Effector memory CD8-positive, alpha-beta T cell (primary cell): ENCODE data around the gene GALNT10.

Source experiments
- ATAC-seq: fragments of 150-1000 bp; cut with Tn5 transposase; replicated peaks from 2 replicates; pipeline ENCODE4 v1.10.0; 2021; ENCODE audit warnings: mild to moderate bottlenecking, moderate library complexity
- DNase-seq, 3 experiments: peaks; one replicate each; pipeline ENCODE4 v3.0.0; 2021
- H3K27ac Mint-ChIP-seq, 2 donors: one replicate each; pipeline ENCODE4 v1.8.0; 2022; ENCODE audit warnings: mild to moderate bottlenecking in 2 of 2, mixed read lengths in 2 of 2, moderate library complexity in 2 of 2
- H3K27me3 Mint-ChIP-seq, 2 donors: one replicate each; pipeline ENCODE4 v1.8.0; 2022; ENCODE audit warnings: mixed read lengths in 2 of 2
- H3K36me3 Mint-ChIP-seq: one replicate; pipeline ENCODE4 v1.8.0; 2022; ENCODE audit warnings: mild to moderate bottlenecking, moderate library complexity, mixed read lengths; ENCODE audit not compliant: insufficient read depth
- H3K4me1 Mint-ChIP-seq, 2 donors: one replicate each; pipeline ENCODE4 v1.8.0; 2022; ENCODE audit warnings: low read depth in 2 of 2, mixed read lengths in 2 of 2
- H3K4me3 Mint-ChIP-seq, 2 donors: one replicate each; pipeline ENCODE4 v1.8.0; 2022; ENCODE audit warnings: mild to moderate bottlenecking in 2 of 2, mixed read lengths in 2 of 2, moderate library complexity in 2 of 2
- H3K9me3 Mint-ChIP-seq, 2 donors: one replicate each; pipeline ENCODE4 v1.8.0; 2022; ENCODE audit warnings: mixed read lengths in 2 of 2

GALNT10 gene

GRCh38 chr5:154273963-154274827 is 83.7 kb downstream of the GALNT10 start:
- no peak for DNase-seq
- Mint-ChIP-seq H3K9me3 (no peaks in the 10 kb centered on the region), H3K27ac (peak overlapping the region; percentile 83 to 86), H3K27me3 (no peaks in the 10 kb centered on the region), H3K36me3 (peaks cover 3% of the 10 kb centered on the region), H3K4me3 (no peak overlapping the region), H3K4me1 (peaks cover 50 to 56% of the 10 kb centered on the region in 2 donors)
- ATAC-seq, result no peak

GRCh38 chr5:154274828-154275185 is 84.3 kb downstream of the GALNT10 start:
- no peak for ATAC-seq
- no peaks in the 10 kb centered on the region for H3K9me3 Mint-ChIP-seq
- peaks cover 46 to 55% of the 10 kb centered on the region in 2 donors for H3K4me1 Mint-ChIP-seq
- H3K27ac Mint-ChIP-seq, result no peak overlapping the region
- no peaks in the 10 kb centered on the region for H3K36me3 Mint-ChIP-seq
- no peak overlapping the region for H3K4me3 Mint-ChIP-seq
- no peaks in the 10 kb centered on the region for H3K27me3 Mint-ChIP-seq
- DNase-seq, result no peak

- Mint-ChIP-seq H3K27ac (no peak overlapping the region), H3K36me3 (no peaks in the 10 kb centered on the region)
Observed at GRCh38 chr5:154275566-154275965, 85.0 kb downstream of the GALNT10 start.

GRCh38 chr5:154276261-154276972 is 85.9 kb downstream of the GALNT10 start:
- Mint-ChIP-seq H3K4me3 (no peak overlapping the region), H3K27ac (peak overlapping the region in 1 of 2 donors; percentile 38), H3K36me3 (no peaks in the 10 kb centered on the region), H3K9me3 (no peaks in the 10 kb centered on the region), H3K27me3 (no peaks in the 10 kb centered on the region), H3K4me1 (peaks cover 45 to 48% of the 10 kb centered on the region in 2 donors)
- DNase-seq (no peak), ATAC-seq (no peak)

More at GRCh38 chr5:154275566-154275965, 85.0 kb downstream of the GALNT10 start:
- peaks cover 46 to 50% of the 10 kb centered on the region in 2 donors for H3K4me1 Mint-ChIP-seq
- DNase-seq (no peak), ATAC-seq (no peak)
- no peaks in the 10 kb centered on the region for H3K9me3 Mint-ChIP-seq
- no peak overlapping the region for H3K4me3 Mint-ChIP-seq
- no peaks in the 10 kb centered on the region for H3K27me3 Mint-ChIP-seq

- Mint-ChIP-seq H3K4me3 (no peak overlapping the region), H3K27me3 (no peaks in the 10 kb centered on the region), H3K4me1 (peaks cover 40 to 48% of the 10 kb centered on the region in 2 donors), H3K9me3 (no peaks in the 10 kb centered on the region), H3K36me3 (no peaks in the 10 kb centered on the region), H3K27ac (peak overlapping the region in 1 of 2 donors; percentile 38)
- DNase-seq (no peak), ATAC-seq (no peak)
Observed at GRCh38 chr5:154276973-154277331, 86.4 kb downstream of the GALNT10 start.

GRCh38 chr5:154277499-154277898 is 87.0 kb downstream of the GALNT10 start:
- DNase-seq (no peak), ATAC-seq (no peak)
- Mint-ChIP-seq H3K4me3 (no peak overlapping the region), H3K9me3 (no peaks in the 10 kb centered on the region), H3K27ac (peak overlapping the region in 1 of 2 donors; percentile 38), H3K36me3 (no peaks in the 10 kb centered on the region), H3K27me3 (no peaks in the 10 kb centered on the region), H3K4me1 (peaks cover 35 to 46% of the 10 kb centered on the region in 2 donors)

- H3K9me3 Mint-ChIP-seq, result no peaks in the 10 kb centered on the region
- H3K4me1 Mint-ChIP-seq, result peaks cover 28 to 40% of the 10 kb centered on the region in 2 donors
- ATAC-seq (no peak), DNase-seq (no peak)
- no peaks in the 10 kb centered on the region for H3K27me3 Mint-ChIP-seq
- no peaks in the 10 kb centered on the region for H3K36me3 Mint-ChIP-seq
- H3K4me3 Mint-ChIP-seq, result no peak overlapping the region
- H3K27ac Mint-ChIP-seq, result no peak overlapping the region
Observed at GRCh38 chr5:154278186-154278585, 87.7 kb downstream of the GALNT10 start.

- ATAC-seq (no peak), DNase-seq (no peak)
- Mint-ChIP-seq H3K27ac (no peak overlapping the region), H3K27me3 (no peaks in the 10 kb centered on the region), H3K4me1 (peaks cover 22 to 34% of the 10 kb centered on the region in 2 donors), H3K9me3 (no peaks in the 10 kb centered on the region), H3K4me3 (no peak overlapping the region), H3K36me3 (peaks cover 3% of the 10 kb centered on the region)
Observed at GRCh38 chr5:154278908-154279307, 88.4 kb downstream of the GALNT10 start.

- no peaks in the 10 kb centered on the region for H3K27me3 Mint-ChIP-seq
- DNase-seq (no peak), ATAC-seq (no peak)
- H3K36me3 Mint-ChIP-seq, result peaks cover 5% of the 10 kb centered on the region
- H3K9me3 Mint-ChIP-seq, result no peaks in the 10 kb centered on the region
- no peak overlapping the region for H3K27ac Mint-ChIP-seq
- peaks cover 29 to 31% of the 10 kb centered on the region in 2 donors for H3K4me1 Mint-ChIP-seq
- H3K4me3 Mint-ChIP-seq, result no peak overlapping the region
Observed at GRCh38 chr5:154284433-154284832, 93.9 kb downstream of the GALNT10 start.

- Mint-ChIP-seq H3K27me3 (no peaks in the 10 kb centered on the region), H3K36me3 (peaks cover 5% of the 10 kb centered on the region), H3K4me3 (no peak overlapping the region), H3K4me1 (peaks cover 31 to 32% of the 10 kb centered on the region in 2 donors), H3K9me3 (no peaks in the 10 kb centered on the region), H3K27ac (peak overlapping the region in 1 of 2 donors; percentile 47)
- DNase-seq (no peak), ATAC-seq (no peak)
Observed at GRCh38 chr5:154285661-154286408, 95.3 kb downstream of the GALNT10 start.

GRCh38 chr5:154286557-154286956 is 96.0 kb downstream of the GALNT10 start:
- Mint-ChIP-seq H3K9me3 (no peaks in the 10 kb centered on the region), H3K36me3 (peaks cover 5% of the 10 kb centered on the region), H3K4me1 (peaks cover 31 to 35% of the 10 kb centered on the region in 2 donors)

GRCh38 chr5:154287136-154287535 is 96.6 kb downstream of the GALNT10 start:
- H3K4me1 Mint-ChIP-seq, result peaks cover 29 to 38% of the 10 kb centered on the region in 2 donors
- H3K27me3 Mint-ChIP-seq, result no peaks in the 10 kb centered on the region
- no peak for ATAC-seq
- DNase-seq, result no peak
- peaks cover 5% of the 10 kb centered on the region for H3K36me3 Mint-ChIP-seq
- H3K27ac Mint-ChIP-seq, result peak overlapping the region in 1 of 2 donors; percentile 5
- no peaks in the 10 kb centered on the region for H3K9me3 Mint-ChIP-seq
- H3K4me3 Mint-ChIP-seq, result no peak overlapping the region

More at GRCh38 chr5:154286557-154286956, 96.0 kb downstream of the GALNT10 start:
- no peak for ATAC-seq
- DNase-seq, result no peak
- H3K27me3 Mint-ChIP-seq, result no peaks in the 10 kb centered on the region
- peak overlapping the region in 1 of 2 donors; percentile 47 for H3K27ac Mint-ChIP-seq
- H3K4me3 Mint-ChIP-seq, result no peak overlapping the region

GRCh38 chr5:154288145-154288544 is 97.6 kb downstream of the GALNT10 start:
- H3K27me3 Mint-ChIP-seq, result no peaks in the 10 kb centered on the region
- ATAC-seq, result no peak
- peaks cover 27 to 40% of the 10 kb centered on the region in 2 donors for H3K4me1 Mint-ChIP-seq
- peak overlapping the region; percentile 60 to 67 for H3K27ac Mint-ChIP-seq
- no peak overlapping the region for H3K4me3 Mint-ChIP-seq
- DNase-seq, result no peak
- H3K9me3 Mint-ChIP-seq, result no peaks in the 10 kb centered on the region
- H3K36me3 Mint-ChIP-seq, result peaks cover 5% of the 10 kb centered on the region
